Common myeloid progenitor, CD34-positive (primary cell): Measurements from ENCODE around the gene ZNF658. TPM values are rescaled to one million over a fixed set of nuclear protein-coding genes. Genes with fewer than 3 reads are reported as not detected.
A peak's percentile ranks its signal among the peaks of the same experiment; 100 is the strongest.
"Not testable (repeated sequence)": the region's sequence is repeated elsewhere in the genome, so short reads cannot be mapped to it uniquely, and the experiment has no call there.

Experiments used
- CTCF ChIA-PET: fragments of 350-600 bp; sonication (Branson Sonifier 250); formaldehyde crosslinking; loops from one replicate; lab custom pipeline; 2021; ENCODE audit warnings: antibody characterized with exemption; lab: Charles Lee
- POLR2A ChIA-PET: fragments of 350-600 bp; sonication (Branson Sonifier 250); formaldehyde crosslinking; loops from one replicate; lab custom pipeline; 2021; ENCODE audit warnings: antibody characterized with exemption; lab: Charles Lee
- DNase-seq, 3 donors: peaks; one replicate each; pipeline versions ENCODE4 v3.0.0 to v3.0.0-alpha.2; 2013
- H3K27ac ChIP-seq, 2 experiments: 1 replicate in 1 of 2; 2 replicates in 1 of 2; pipeline ENCODE4 v1.7.0; 2013; ENCODE audit warnings: inconsistent platforms in 2 of 2, low read length in 2 of 2, mild to moderate bottlenecking in 2 of 2, low read depth in 1 of 2, moderate library complexity in 1 of 2; ENCODE audit not compliant: severe bottlenecking in 2 of 2, insufficient read depth in 1 of 2, poor library complexity in 1 of 2
- H3K27me3 ChIP-seq, 5 experiments: replicated peaks in 2 of 5; 1 replicate in 3 of 5; 2 replicates in 2 of 5; pipeline versions ENCODE4 v1.6.1 to v1.7.0; 2013; ENCODE audit warnings: low read length in 4 of 5, mild to moderate bottlenecking in 2 of 5, moderate library complexity in 2 of 5, inconsistent platforms in 1 of 5; ENCODE audit not compliant: insufficient read depth in 5 of 5, control insufficient read depth in 4 of 5
- H3K36me3 ChIP-seq, 4 experiments: 1 replicate in 2 of 4; 2 replicates in 2 of 4; pipeline versions ENCODE4 v1.6.1 to v1.7.0; 2013; ENCODE audit warnings: low read length in 3 of 4, control low read depth in 1 of 4, mild to moderate bottlenecking in 1 of 4; ENCODE audit not compliant: control insufficient read depth in 4 of 4, insufficient read depth in 4 of 4
- H3K4me1 ChIP-seq, 4 experiments: 1 replicate in 3 of 4; 2 replicates in 1 of 4; pipeline versions ENCODE4 v1.6.1 to v1.7.1; 2013; ENCODE audit warnings: low read length in 3 of 4, mild to moderate bottlenecking in 3 of 4, control low read depth in 1 of 4, inconsistent platforms in 1 of 4, moderate library complexity in 1 of 4; ENCODE audit not compliant: control insufficient read depth in 4 of 4, insufficient read depth in 4 of 4; ENCODE audit errors: control extremely low read depth in 1 of 4
- H3K4me3 ChIP-seq, 7 experiments: 1 replicate in 4 of 7; 2 replicates in 3 of 7; pipeline versions ENCODE4 v1.5.1 to v1.7.0; 2013; ENCODE audit warnings: mild to moderate bottlenecking in 7 of 7, low read length in 6 of 7, moderate library complexity in 6 of 7, inconsistent platforms in 2 of 7, low read depth in 2 of 7, control low read depth in 1 of 7; ENCODE audit not compliant: insufficient read depth in 4 of 7, control insufficient read depth in 1 of 7; ENCODE audit errors: extremely low read depth in 1 of 7
- H3K9me3 ChIP-seq, 5 experiments: 1 replicate in 4 of 5; 2 replicates in 1 of 5; pipeline versions ENCODE4 v1.6.1 to v1.7.1; 2013; ENCODE audit warnings: low read length in 4 of 5, mild to moderate bottlenecking in 2 of 5, inconsistent platforms in 1 of 5, low read depth in 1 of 5, moderate library complexity in 1 of 5; ENCODE audit not compliant: control insufficient read depth in 4 of 5, insufficient read depth in 2 of 5; ENCODE audit errors: control extremely low read depth in 1 of 5
- WGBS: methylation state at CpG from one replicate; pipeline ENCODE4 v1.1.5; 2013; ENCODE audit not compliant: insufficient coverage; 5-methylcytosine and 5-hydroxymethylcytosine counted together
- polyA plus RNA-seq: library from polyadenylated mRNA; unstranded; fragments of 120-200 nt; gene quantifications from one replicate; pipeline ENCODE4 v1.2.1, GENCODE V29; 2013

The ZNF658 gene
- 2.4 TPM for polyA plus RNA-seq

GRCh38 chr9:66900490-66901131 lies at the start of gene ZNF658:
Gene ZNF658, plus strand, starts transcription at chr9:66900725. Its CDS starts 2,837 bp downstream, at chr9:66903562.
- Histone ChIP-seq H3K4me3 (peak within 1 kb of the TSS; percentile 35 to 76 (median 60)), H3K27ac (peak within 1 kb of the TSS in 1 of 2 experiments; percentile 49)
- H3K9me3 ChIP-seq, H3K27me3 ChIP-seq, H3K4me1 ChIP-seq, POLR2A ChIA-PET, CTCF ChIA-PET, H3K36me3 ChIP-seq: not testable (repeated sequence)
- DNase-seq: peak; percentile 57 to 70 (median 65)
- WGBS: 0% methylated on average over 11 of the region's 46 CpGs

- no CpG with 5 or more reads among the region's 4 CpGs for WGBS
- H3K27ac ChIP-seq, POLR2A ChIA-PET, CTCF ChIA-PET, H3K4me1 ChIP-seq, H3K9me3 ChIP-seq, H3K4me3 ChIP-seq, H3K27me3 ChIP-seq, H3K36me3 ChIP-seq, DNase-seq: not testable (repeated sequence)
Observed at GRCh38 chr9:66861732-66862131, 38.8 kb upstream of the ZNF658 start.

GRCh38 chr9:66868660-66869059 lies 31.9 kb upstream of the ZNF658 start:
- H3K4me1 ChIP-seq, H3K9me3 ChIP-seq, H3K36me3 ChIP-seq, H3K4me3 ChIP-seq, POLR2A ChIA-PET, H3K27ac ChIP-seq, DNase-seq, H3K27me3 ChIP-seq, CTCF ChIA-PET: not testable (repeated sequence)
- no CpG with 5 or more reads among the region's 3 CpGs for WGBS

GRCh38 chr9:66880605-66881004 lies 19.9 kb upstream of the ZNF658 start:
- H3K4me1 ChIP-seq, CTCF ChIA-PET, H3K9me3 ChIP-seq, H3K36me3 ChIP-seq, POLR2A ChIA-PET, H3K27me3 ChIP-seq, H3K27ac ChIP-seq, H3K4me3 ChIP-seq, DNase-seq: not testable (repeated sequence)
- no CpG with 5 or more reads among the region's 3 CpGs for WGBS

- POLR2A ChIA-PET, H3K36me3 ChIP-seq, CTCF ChIA-PET, DNase-seq, H3K9me3 ChIP-seq, H3K4me1 ChIP-seq, H3K4me3 ChIP-seq, H3K27ac ChIP-seq, H3K27me3 ChIP-seq: not testable (repeated sequence)
- no CpG with 5 or more reads among the region's 3 CpGs for WGBS
Observed at GRCh38 chr9:66881847-66882246, 18.7 kb upstream of the ZNF658 start.

GRCh38 chr9:66890334-66890733 lies 10.2 kb upstream of the ZNF658 start:
- H3K27ac ChIP-seq, H3K4me3 ChIP-seq, DNase-seq, POLR2A ChIA-PET, H3K36me3 ChIP-seq, H3K27me3 ChIP-seq, H3K4me1 ChIP-seq, CTCF ChIA-PET, H3K9me3 ChIP-seq: not testable (repeated sequence)
- no CpG with 5 or more reads among the region's 1 CpG for WGBS

- 10% methylated on average over 3 of the region's 8 CpGs for WGBS
Observed at GRCh38 chr9:66901141-66901540, 616 bp downstream of the ZNF658 start.

More at GRCh38 chr9:66901141-66901540, 616 bp downstream of the ZNF658 start:
- H3K27me3 ChIP-seq, H3K9me3 ChIP-seq, H3K27ac ChIP-seq, POLR2A ChIA-PET, H3K36me3 ChIP-seq, CTCF ChIA-PET, H3K4me1 ChIP-seq: not testable (repeated sequence)
- peak in 1 of 3 donors; percentile 0 for DNase-seq
- H3K4me3 ChIP-seq: peak overlapping the region in 6 of 7 experiments; percentile 53 to 76 (median 60)
